Measurements from ENCODE around the gene GSTK1.

- TF ChIP-seq, protein P1, sequence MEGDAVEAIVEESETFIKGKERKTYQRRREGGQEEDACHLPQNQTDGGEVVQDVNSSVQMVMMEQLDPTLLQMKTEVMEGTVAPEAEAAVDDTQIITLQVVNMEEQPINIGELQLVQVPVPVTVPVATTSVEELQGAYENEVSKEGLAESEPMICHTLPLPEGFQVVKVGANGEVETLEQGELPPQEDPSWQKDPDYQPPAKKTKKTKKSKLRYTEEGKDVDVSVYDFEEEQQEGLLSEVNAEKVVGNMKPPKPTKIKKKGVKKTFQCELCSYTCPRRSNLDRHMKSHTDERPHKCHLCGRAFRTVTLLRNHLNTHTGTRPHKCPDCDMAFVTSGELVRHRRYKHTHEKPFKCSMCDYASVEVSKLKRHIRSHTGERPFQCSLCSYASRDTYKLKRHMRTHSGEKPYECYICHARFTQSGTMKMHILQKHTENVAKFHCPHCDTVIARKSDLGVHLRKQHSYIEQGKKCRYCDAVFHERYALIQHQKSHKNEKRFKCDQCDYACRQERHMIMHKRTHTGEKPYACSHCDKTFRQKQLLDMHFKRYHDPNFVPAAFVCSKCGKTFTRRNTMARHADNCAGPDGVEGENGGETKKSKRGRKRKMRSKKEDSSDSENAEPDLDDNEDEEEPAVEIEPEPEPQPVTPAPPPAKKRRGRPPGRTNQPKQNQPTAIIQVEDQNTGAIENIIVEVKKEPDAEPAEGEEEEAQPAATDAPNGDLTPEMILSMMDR (IDR thresholded peaks at IDR 0.05), result no peak
- TF ChIP-seq EZH2 (IDR thresholded peaks at IDR 0.05; ENCODE audit: borderline replicate concordance, insufficient read depth, low read depth, low read length, poor library complexity, severe bottlenecking), result no peak
These were observed 32.6 kb downstream of the GSTK1 start for GRCh38 chr7:143295870-143296269.

Data from B cell (primary cell).